Activated naive CD4-positive, alpha-beta T cell treated with anti-CD3 and anti-CD28 coated beads, Interleukin-2, amount 50 U/mL, for 72 hours (primary cell): ENCODE results near the gene CSAG2. TPM values are rescaled to one million over a fixed set of nuclear protein-coding genes. Genes with fewer than 3 reads are reported as not detected.
"Not testable (repeated sequence)": the region's sequence is repeated elsewhere in the genome, so short reads cannot be mapped to it uniquely, and the experiment has no call there.

Source experiments
- ATAC-seq, 2 donors: fragments of 150-1000 bp; cut with Tn5 transposase; 2 replicates each; pipeline ENCODE4 v1.10.0; 2021; ENCODE audit warnings: mild to moderate bottlenecking in 2 of 2, moderate library complexity in 2 of 2
- DNase-seq, 2 donors: peaks; one replicate each; pipeline ENCODE4 v3.0.0; 2021 to 2022; ENCODE audit warnings: low spot score in 2 of 2
- H3K27ac Mint-ChIP-seq, 2 donors: one replicate each; pipeline ENCODE4 v1.8.0; 2022; ENCODE audit warnings: mild to moderate bottlenecking in 2 of 2, mixed read lengths in 2 of 2
- H3K36me3 Mint-ChIP-seq, 2 donors: one replicate each; pipeline ENCODE4 v1.8.0; 2022; ENCODE audit warnings: mixed read lengths in 2 of 2
- H3K9me3 Mint-ChIP-seq, 2 donors: one replicate each; pipeline ENCODE4 v1.8.0; 2022; ENCODE audit warnings: mixed read lengths in 2 of 2
- total RNA-seq, 2 donors: library from RNA; stranded (reverse); gene quantifications; one replicate each; pipeline ENCODE4 v1.2.3, GENCODE V29; 2022

Gene CSAG2
- not detected for total RNA-seq

GRCh38 chrX:152709173-152709572 is at the start of gene CSAG2:
CSAG2 (minus strand) TSS chrX:152709273; CDS start chrX:152709112, 161 bp downstream.
- H3K36me3 Mint-ChIP-seq, H3K9me3 Mint-ChIP-seq, DNase-seq, H3K27ac Mint-ChIP-seq, ATAC-seq: not testable (repeated sequence)

GRCh38 chrX:152754871-152755270 is 45.8 kb upstream of the CSAG2 start:
- H3K9me3 Mint-ChIP-seq, H3K36me3 Mint-ChIP-seq, DNase-seq, ATAC-seq, H3K27ac Mint-ChIP-seq: not testable (repeated sequence)

GRCh38 chrX:152753686-152754650 is 44.9 kb upstream of the CSAG2 start, which contains the start of gene MAGEA2:
MAGEA2 (minus strand) TSS chrX:152753842; CDS start chrX:152751363, 2,479 bp downstream.
- H3K27ac Mint-ChIP-seq, H3K9me3 Mint-ChIP-seq, H3K36me3 Mint-ChIP-seq, ATAC-seq, DNase-seq: not testable (repeated sequence)

- no peak for ATAC-seq
- H3K36me3 Mint-ChIP-seq = no peaks in the 10 kb centered on the region
Observed at GRCh38 chrX:152738560-152738959, 29.5 kb upstream of the CSAG2 start.

GRCh38 chrX:152736528-152736927 is 27.5 kb upstream of the CSAG2 start:
- not testable (repeated sequence) for H3K9me3 Mint-ChIP-seq, H3K36me3 Mint-ChIP-seq, H3K27ac Mint-ChIP-seq, ATAC-seq, DNase-seq

More at GRCh38 chrX:152738560-152738959, 29.5 kb upstream of the CSAG2 start:
- H3K27ac Mint-ChIP-seq = no peak overlapping the region
- no peaks in the 10 kb centered on the region for H3K9me3 Mint-ChIP-seq
- no peak for DNase-seq

- H3K9me3 Mint-ChIP-seq = no peaks in the 10 kb centered on the region
- DNase-seq = no peak
Observed at GRCh38 chrX:152735860-152736511, 26.9 kb upstream of the CSAG2 start.

GRCh38 chrX:152735101-152735500 is 26.0 kb upstream of the CSAG2 start:
- Mint-ChIP-seq H3K36me3 (no peaks in the 10 kb centered on the region), H3K9me3 (no peaks in the 10 kb centered on the region), H3K27ac (no peak overlapping the region)
- ATAC-seq (no peak), DNase-seq (no peak)

More at GRCh38 chrX:152735860-152736511, 26.9 kb upstream of the CSAG2 start:
- no peak overlapping the region for H3K27ac Mint-ChIP-seq
- H3K36me3 Mint-ChIP-seq = no peaks in the 10 kb centered on the region
- no peak for ATAC-seq

- not testable (repeated sequence) for ATAC-seq, H3K36me3 Mint-ChIP-seq, H3K27ac Mint-ChIP-seq, DNase-seq, H3K9me3 Mint-ChIP-seq
Observed at GRCh38 chrX:152734143-152734858, 25.2 kb upstream of the CSAG2 start.

GRCh38 chrX:152733261-152733975 is 24.3 kb upstream of the CSAG2 start, which contains the start of the genes CSAG1 and MAGEA12:
CSAG1 (minus strand) TSS chrX:152733721; CDS start chrX:152732460, 1,261 bp downstream.
MAGEA12 (plus strand) TSS chrX:152733757; CDS start chrX:152736162, 2,405 bp downstream.
- ATAC-seq (no peak), DNase-seq (no peak)
- H3K9me3 Mint-ChIP-seq = no peaks in the 10 kb centered on the region
- no peak within 1 kb of the TSS for H3K27ac Mint-ChIP-seq
- no peaks in the 10 kb centered on the region for H3K36me3 Mint-ChIP-seq

- no peaks in the 10 kb centered on the region for H3K9me3 Mint-ChIP-seq
- H3K36me3 Mint-ChIP-seq = no peaks in the 10 kb centered on the region
- H3K27ac Mint-ChIP-seq = no peak overlapping the region
- DNase-seq = no peak
- no peak for ATAC-seq
Observed at GRCh38 chrX:152725409-152725808, 16.3 kb upstream of the CSAG2 start.

- DNase-seq, H3K9me3 Mint-ChIP-seq, H3K27ac Mint-ChIP-seq, ATAC-seq, H3K36me3 Mint-ChIP-seq: not testable (repeated sequence)
Observed at GRCh38 chrX:152713815-152714787, 5.0 kb upstream of the CSAG2 start, which contains the start of gene MAGEA2B. MAGEA2B (plus strand) TSS chrX:152714628; CDS start chrX:152717107, 2,479 bp downstream.

- not testable (repeated sequence) for DNase-seq, H3K36me3 Mint-ChIP-seq, ATAC-seq, H3K9me3 Mint-ChIP-seq, H3K27ac Mint-ChIP-seq
Observed at GRCh38 chrX:152713195-152713594, 4.1 kb upstream of the CSAG2 start.

- not testable (repeated sequence) for H3K36me3 Mint-ChIP-seq, H3K9me3 Mint-ChIP-seq, DNase-seq, ATAC-seq, H3K27ac Mint-ChIP-seq
Observed at GRCh38 chrX:152706500-152706899, 2.6 kb downstream of the CSAG2 start.

GRCh38 chrX:152700390-152700789 is 8.7 kb downstream of the CSAG2 start:
- not testable (repeated sequence) for DNase-seq, H3K27ac Mint-ChIP-seq, ATAC-seq, H3K36me3 Mint-ChIP-seq, H3K9me3 Mint-ChIP-seq
